Limb (tissue), 2 donors: ENCODE data around the gene MAD1L1.
"Not testable (repeated sequence)": the region's sequence is repeated elsewhere in the genome, so short reads cannot be mapped to it uniquely, and the experiment has no call there.

ENCODE experiments used
- DNase-seq, 2 donors: peaks; one replicate each; pipeline ENCODE4 v3.0.0-alpha.2; 2016; ENCODE audit errors: extremely low spot score in 2 of 2

MAD1L1 gene

GRCh38 chr7:1992554-1992953 is 240.2 kb downstream of the MAD1L1 start:
- no peak for DNase-seq

- no peak for DNase-seq
Measured at GRCh38 chr7:1990001-1990670, 242.6 kb downstream of the MAD1L1 start.

- no peak for DNase-seq
Measured at GRCh38 chr7:1989049-1989860, 243.5 kb downstream of the MAD1L1 start.

GRCh38 chr7:1988533-1988930 is 244.2 kb downstream of the MAD1L1 start:
- DNase-seq, result no peak

- no peak for DNase-seq
Measured at GRCh38 chr7:1987591-1988532, 244.9 kb downstream of the MAD1L1 start.

GRCh38 chr7:1987084-1987535 is 245.6 kb downstream of the MAD1L1 start:
- no peak for DNase-seq

- no peak for DNase-seq
Measured at GRCh38 chr7:1986366-1987083, 246.2 kb downstream of the MAD1L1 start.

GRCh38 chr7:1985936-1986335 is 246.8 kb downstream of the MAD1L1 start:
- no peak for DNase-seq

- no peak for DNase-seq
Measured at GRCh38 chr7:1985042-1985441, 247.7 kb downstream of the MAD1L1 start.

- no peak for DNase-seq
Measured at GRCh38 chr7:1981878-1982230, 250.9 kb downstream of the MAD1L1 start.

- no peak for DNase-seq
Measured at GRCh38 chr7:1981201-1981877, 251.4 kb downstream of the MAD1L1 start.

- DNase-seq, result no peak
Measured at GRCh38 chr7:1979591-1980560, 252.9 kb downstream of the MAD1L1 start.

GRCh38 chr7:1978656-1979590 is 253.8 kb downstream of the MAD1L1 start:
- DNase-seq, result no peak

GRCh38 chr7:1977876-1978441 is 254.8 kb downstream of the MAD1L1 start:
- DNase-seq, result no peak

- DNase-seq, result no peak
Measured at GRCh38 chr7:1977059-1977875, 255.5 kb downstream of the MAD1L1 start.

- DNase-seq, result not testable (repeated sequence)
Measured at GRCh38 chr7:1976521-1976920, 256.2 kb downstream of the MAD1L1 start.

GRCh38 chr7:1975581-1975980 is 257.2 kb downstream of the MAD1L1 start:
- no peak for DNase-seq
